Left ventricle myocardium inferior (tissue), 1 donor: ENCODE measurements around the gene PPP1R27. TPM values are rescaled to one million over a fixed set of nuclear protein-coding genes. Genes with fewer than 3 reads are reported as not detected.

Experiments used
- DNase-seq: peaks from one replicate; pipeline ENCODE4 v3.0.0-alpha.2; 2020
- H3K27ac ChIP-seq: fragments of 200-600 bp; replicated peaks from 2 replicates; pipeline ENCODE4 v1.8.0; 2021
- H3K27me3 ChIP-seq: fragments of 200-600 bp; 2 replicates; pipeline ENCODE4 v1.8.0; 2021; ENCODE audit warnings: low read depth
- H3K36me3 ChIP-seq: fragments of 200-600 bp; 2 replicates; pipeline ENCODE4 v1.8.0; 2021
- H3K4me1 ChIP-seq: fragments of 200-600 bp; 2 replicates; pipeline ENCODE4 v1.8.0; 2021
- H3K4me3 ChIP-seq: fragments of 200-600 bp; 2 replicates; pipeline ENCODE4 v1.8.0; 2021; ENCODE audit warnings: mild to moderate bottlenecking, moderate library complexity
- H3K9me3 ChIP-seq: fragments of 200-600 bp; replicated peaks from 2 replicates; pipeline ENCODE4 v1.8.0; 2021
- intact Hi-C: fragments of 100-400 bp; cut with micrococcal nuclease; formaldehyde crosslinking; loops from one replicate; pipeline ENCODE4 v1.11.0; 2022
- total RNA-seq: library from RNA; stranded (reverse); fragmentation: NEBNext Ultra II Directional; extraction: Animal tissue kit (Norgen Biotek cat#: 25700); gene quantifications from one replicate; pipeline ENCODE4 v1.2.1, GENCODE V29; 2021
- TF ChIP-seq, protein P1 (sequence below): fragments of 200-600 bp; IDR thresholded peaks from 2 replicates; pipeline ENCODE4 v1.8.0; 2021; ENCODE audit warnings: antibody characterized with exemption, mild to moderate bottlenecking, borderline replicate concordance
- donor health status: DM: no; HTN: yes; CAD: no; lungs with severe emphysema.

PPP1R27 gene
- total RNA-seq, 1 donor from 2014 or later = 0.25 TPM

DNA sequence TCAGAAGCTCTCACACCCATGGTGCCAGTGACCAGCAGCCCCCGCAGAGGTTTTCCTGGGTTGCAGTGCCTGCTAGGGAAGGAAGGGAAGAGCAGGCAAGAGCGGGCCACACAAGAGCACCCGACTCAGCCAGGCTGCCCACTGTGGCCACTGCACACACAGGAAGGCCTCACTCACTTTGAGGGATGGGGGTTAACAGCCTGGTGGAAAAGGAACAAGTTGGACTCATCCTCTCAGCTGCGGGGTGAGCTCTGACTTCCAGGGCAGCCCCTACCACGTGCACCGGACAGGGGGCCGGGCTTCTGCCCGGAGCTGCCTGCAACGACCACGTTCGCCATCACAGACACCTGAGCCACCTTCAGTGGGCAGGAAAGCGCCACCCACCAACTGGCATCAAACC, 17.4 kb upstream of the PPP1R27 start:
- no peak overlapping the region for H3K4me3 ChIP-seq
- no peak overlapping the region for H3K27ac ChIP-seq
- TF ChIP-seq, protein P1, sequence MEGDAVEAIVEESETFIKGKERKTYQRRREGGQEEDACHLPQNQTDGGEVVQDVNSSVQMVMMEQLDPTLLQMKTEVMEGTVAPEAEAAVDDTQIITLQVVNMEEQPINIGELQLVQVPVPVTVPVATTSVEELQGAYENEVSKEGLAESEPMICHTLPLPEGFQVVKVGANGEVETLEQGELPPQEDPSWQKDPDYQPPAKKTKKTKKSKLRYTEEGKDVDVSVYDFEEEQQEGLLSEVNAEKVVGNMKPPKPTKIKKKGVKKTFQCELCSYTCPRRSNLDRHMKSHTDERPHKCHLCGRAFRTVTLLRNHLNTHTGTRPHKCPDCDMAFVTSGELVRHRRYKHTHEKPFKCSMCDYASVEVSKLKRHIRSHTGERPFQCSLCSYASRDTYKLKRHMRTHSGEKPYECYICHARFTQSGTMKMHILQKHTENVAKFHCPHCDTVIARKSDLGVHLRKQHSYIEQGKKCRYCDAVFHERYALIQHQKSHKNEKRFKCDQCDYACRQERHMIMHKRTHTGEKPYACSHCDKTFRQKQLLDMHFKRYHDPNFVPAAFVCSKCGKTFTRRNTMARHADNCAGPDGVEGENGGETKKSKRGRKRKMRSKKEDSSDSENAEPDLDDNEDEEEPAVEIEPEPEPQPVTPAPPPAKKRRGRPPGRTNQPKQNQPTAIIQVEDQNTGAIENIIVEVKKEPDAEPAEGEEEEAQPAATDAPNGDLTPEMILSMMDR = no peak
- H3K36me3 ChIP-seq = peaks cover 90% of the 10 kb centered on the region
- intact Hi-C loops = no loop called here
- peaks cover 27% of the 10 kb centered on the region for H3K4me1 ChIP-seq
- no peaks in the 10 kb centered on the region for H3K27me3 ChIP-seq
- no peaks in the 10 kb centered on the region for H3K9me3 ChIP-seq
- no peak for DNase-seq

DNA sequence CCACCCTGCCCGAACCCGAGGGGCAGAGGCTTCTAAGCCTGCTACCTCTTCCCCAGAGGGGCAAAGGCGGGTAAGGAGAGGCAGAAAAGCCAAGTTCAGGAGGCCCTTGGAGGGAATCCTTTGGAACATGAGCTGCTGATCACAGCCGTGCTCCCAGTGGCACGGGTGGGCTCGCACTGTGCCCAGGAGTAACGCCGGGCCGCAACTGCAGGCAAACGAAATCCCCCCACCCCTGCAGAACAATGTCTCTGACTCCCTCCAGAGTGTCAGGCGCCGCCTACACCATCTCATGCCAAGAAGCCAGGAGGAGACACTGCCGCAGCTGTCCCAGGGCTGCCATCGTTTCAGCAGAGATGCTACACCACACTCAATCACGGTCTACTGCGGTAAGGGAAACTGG, 16.6 kb upstream of the PPP1R27 start:
- Histone ChIP-seq H3K27me3 (no peaks in the 10 kb centered on the region), H3K4me1 (peaks cover 20% of the 10 kb centered on the region), H3K36me3 (peaks cover 90% of the 10 kb centered on the region), H3K27ac (no peak overlapping the region), H3K4me3 (no peak overlapping the region), H3K9me3 (no peaks in the 10 kb centered on the region)
- TF ChIP-seq, protein P1 = no peak
- no peak for DNase-seq
- intact Hi-C loops = no loop called here

DNA sequence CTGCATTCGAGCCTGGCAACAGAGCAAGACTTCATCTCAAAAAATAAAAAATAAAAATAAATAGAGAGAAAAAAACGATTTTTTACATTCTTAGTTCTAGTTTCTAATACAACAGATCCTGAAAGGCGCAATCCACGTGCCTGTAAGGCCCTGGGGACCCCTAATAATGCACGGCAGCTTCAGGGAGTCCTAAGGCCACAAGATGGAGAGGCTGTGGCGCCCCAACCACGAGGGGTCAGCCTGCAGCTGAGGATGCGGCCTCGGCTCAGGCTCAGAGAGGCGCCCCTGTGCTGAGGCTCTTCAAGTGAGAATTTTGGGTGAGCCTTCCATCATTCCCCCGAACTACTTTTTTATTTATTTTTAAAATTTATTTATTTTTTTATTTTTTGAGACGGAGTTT, 14.6 kb upstream of the PPP1R27 start:
- Histone ChIP-seq H3K4me3 (no peak overlapping the region), H3K36me3 (peaks cover 98% of the 10 kb centered on the region), H3K27ac (no peak overlapping the region), H3K9me3 (no peaks in the 10 kb centered on the region), H3K4me1 (peaks cover 2% of the 10 kb centered on the region), H3K27me3 (no peaks in the 10 kb centered on the region)
- intact Hi-C loops = no loop called here
- TF ChIP-seq, protein P1 = no peak
- DNase-seq = no peak

DNA sequence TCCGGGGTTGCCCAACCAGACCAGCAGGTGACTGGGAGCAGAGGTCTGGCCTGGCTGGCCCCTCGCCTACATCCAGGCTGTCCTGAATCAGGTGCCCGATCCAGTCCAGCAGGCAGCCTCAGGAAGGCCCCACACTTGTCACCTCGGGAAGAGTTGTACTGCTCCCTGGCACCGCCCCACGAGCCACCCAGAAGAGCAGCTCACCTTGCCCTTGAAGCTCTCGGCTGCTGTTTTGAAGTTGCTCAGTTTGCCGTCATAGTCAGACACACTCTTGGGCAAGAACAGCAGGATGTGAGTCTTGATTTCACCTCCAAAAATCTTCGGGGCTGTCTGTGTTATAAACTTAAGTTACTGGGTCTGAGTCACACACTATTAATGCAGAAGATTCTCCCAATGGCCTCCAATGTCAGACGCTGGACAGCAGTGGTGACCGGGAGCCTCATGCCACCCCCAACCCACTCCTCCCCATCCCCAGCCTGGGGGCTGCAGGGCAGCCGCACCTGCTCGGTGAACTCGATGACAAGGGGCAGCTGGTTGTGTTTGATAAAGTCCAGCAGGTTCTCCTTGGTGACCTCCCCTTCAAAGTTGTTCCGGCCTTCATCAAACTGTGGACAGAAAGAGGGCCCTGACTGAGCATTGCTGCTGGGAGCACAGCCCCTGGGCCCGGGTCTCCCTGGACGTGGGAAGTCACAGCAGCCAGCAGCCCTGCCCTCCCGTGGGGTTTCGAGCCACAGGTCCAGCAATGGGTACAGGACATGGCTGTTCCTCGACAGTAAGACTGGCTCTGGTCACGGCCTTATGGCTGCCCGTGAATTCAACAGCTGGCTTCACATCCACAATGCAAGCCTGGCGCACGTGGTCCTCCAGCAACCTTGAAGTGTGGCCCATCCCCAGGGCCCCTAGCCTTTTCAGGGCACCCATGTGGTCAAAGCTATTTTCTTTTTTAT, 12.2 kb upstream of the PPP1R27 start:
- DNase-seq = no peak
- Histone ChIP-seq H3K4me3 (no peak overlapping the region), H3K27me3 (no peaks in the 10 kb centered on the region), H3K9me3 (no peaks in the 10 kb centered on the region), H3K27ac (no peak overlapping the region), H3K4me1 (peaks cover 2% of the 10 kb centered on the region), H3K36me3 (peaks cover 93% of the 10 kb centered on the region)
- intact Hi-C loops = no loop called here
- TF ChIP-seq, protein P1 = no peak

DNA sequence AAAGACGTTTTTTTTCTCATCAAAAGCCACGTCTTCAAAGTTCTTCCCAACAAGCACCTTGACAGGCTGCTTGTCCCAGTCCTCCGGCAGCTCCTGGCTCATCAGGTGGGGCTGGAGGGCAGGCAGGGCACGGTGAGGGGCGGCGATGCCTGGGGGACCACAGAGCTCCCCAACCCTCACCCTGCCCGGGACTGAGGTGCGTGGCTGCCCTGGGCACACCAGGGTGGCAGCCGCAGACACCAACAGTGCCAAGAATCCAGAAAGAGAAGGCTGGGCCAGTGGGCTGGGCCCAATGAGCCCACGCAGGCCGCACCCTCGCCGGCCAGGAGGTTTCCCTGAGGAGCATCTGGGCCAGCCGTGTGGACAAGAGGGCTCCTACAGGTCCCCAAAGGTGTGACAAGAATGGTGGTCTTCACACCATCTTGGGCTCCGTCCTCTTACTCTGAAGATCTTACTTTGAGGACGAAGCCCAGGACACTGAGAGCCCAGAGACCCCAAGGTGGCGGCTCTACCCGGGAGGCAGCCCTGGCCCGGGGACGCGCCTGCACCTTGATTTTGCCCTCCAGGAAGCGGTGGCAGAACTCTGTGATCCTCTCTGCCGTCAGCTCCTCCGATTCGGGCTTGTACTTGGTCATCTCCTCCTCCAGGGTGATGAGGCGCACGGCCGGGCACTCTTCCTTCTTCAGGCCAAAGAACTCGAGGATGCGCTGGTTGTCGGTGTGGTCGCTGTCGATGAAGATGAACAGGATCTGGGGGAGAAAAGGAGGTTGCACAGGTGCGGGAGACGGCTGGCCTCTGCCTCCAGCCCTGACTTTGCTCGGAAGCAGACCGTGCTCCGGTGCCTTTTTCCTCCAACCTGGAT, 11.3 kb upstream of the PPP1R27 start:
- Histone ChIP-seq H3K4me1 (peaks cover 11% of the 10 kb centered on the region), H3K36me3 (peaks cover 84% of the 10 kb centered on the region), H3K27me3 (no peaks in the 10 kb centered on the region), H3K9me3 (no peaks in the 10 kb centered on the region), H3K27ac (no peak overlapping the region), H3K4me3 (no peak overlapping the region)
- TF ChIP-seq, protein P1 = no peak
- DNase-seq = no peak
- intact Hi-C loops = no loop called here
